Transverse colon (tissue), 4 donors: Measurements from ENCODE around the gene ZRANB3. TPM values are rescaled to one million over a fixed set of nuclear protein-coding genes. Genes with fewer than 3 reads are reported as not detected.

ENCODE experiments used
- DNase-seq: peaks from one replicate; pipeline ENCODE4 v3.0.0-alpha.2; 2019
- H3K27ac ChIP-seq, 4 donors: fragments of 200-600 bp; sonication (generic); 2 replicates each; pipeline ENCODE4 v1.5.1; 2016 to 2018; ENCODE audit warnings: inconsistent platforms in 4 of 4
- H3K27me3 ChIP-seq: fragments of 200-600 bp; sonication (generic); 2 replicates; pipeline ENCODE4 v1.5.1; 2017; ENCODE audit warnings: inconsistent platforms
- H3K36me3 ChIP-seq, 4 donors: fragments of 200-600 bp; sonication (generic); 2 replicates each; pipeline ENCODE4 v1.5.1; 2017 to 2019; ENCODE audit warnings: inconsistent platforms in 4 of 4
- H3K4me1 ChIP-seq, 4 donors: fragments of 200-600 bp; sonication (generic); 2 replicates each; pipeline ENCODE4 v1.5.1; 2017 to 2020; ENCODE audit warnings: inconsistent platforms in 4 of 4
- H3K4me3 ChIP-seq, 4 donors: fragments of 200-600 bp; sonication (generic); 1 replicate in 1 of 4; 2 replicates in 3 of 4; pipeline versions ENCODE4 v1.5.1 to v1.6.1; 2017 to 2019; ENCODE audit warnings: inconsistent platforms in 4 of 4
- H3K9me3 ChIP-seq, 2 donors: fragments of 200-600 bp; sonication (generic); 2 replicates each; pipeline ENCODE4 v1.5.1; 2017 to 2019; ENCODE audit warnings: inconsistent platforms in 2 of 2
- EP300 ChIP-seq: sonication (generic); formaldehyde crosslinking; IDR thresholded peaks from one replicate; pipeline ENCODE4 v1.6.1; 2017; ENCODE audit warnings: antibody characterized with exemption, low read depth
- POLR2A ChIP-seq: fragments of 450-650 bp; IDR thresholded peaks from one replicate; pipeline ENCODE4 v1.6.1; 2016; ENCODE audit warnings: antibody characterized with exemption, mild to moderate bottlenecking, moderate library complexity
- POLR2AphosphoS5 ChIP-seq, 3 donors: sonication (generic); formaldehyde crosslinking; IDR thresholded peaks; one replicate each; pipeline ENCODE4 v1.6.1; 2016; ENCODE audit warnings: antibody characterized with exemption in 3 of 3
- WGBS, 2 donors: methylation state at CpG; one replicate each; pipeline ENCODE4 v1.1.5; 2018; ENCODE audit warnings: low coverage in 1 of 2; 5-methylcytosine and 5-hydroxymethylcytosine counted together
- in situ Hi-C, 4 donors: fragments of 200-750 bp; cut with MboI; loops; one replicate each; pipeline versions ENCODE4 v1.15.0 to v1.15.1; 2017; ENCODE audit warnings: low sequenced_read_pairs in 3 of 4, low pct_ligation_motif_present in 1 of 4, low pct_unique_long_range_greater_than_20kb in 1 of 4
- intact Hi-C: fragments of 100-400 bp; cut with DNase I; formaldehyde crosslinking; loops from one replicate; pipeline ENCODE4 v1.15.1; 2023; ENCODE audit warnings: low total_unique reads
- total RNA-seq, 4 donors: library from RNA; depleted of rRNA; stranded (reverse); fragments of >200 nt; gene quantifications; one replicate each; pipeline ENCODE4 v1.1.0, GENCODE V29; 2016
- TF ChIP-seq, protein P1 (sequence below), 5 experiments: fragments of 200-600 bp in 3 of 5; fragments of 450-650 bp in 2 of 5; sonication (generic) in 3 of 5; IDR thresholded peaks; 1 replicate in 2 of 5; 2 replicates in 3 of 5; pipeline ENCODE4 v1.5.1; 2016 to 2017; ENCODE audit warnings: antibody characterized with exemption in 5 of 5, inconsistent platforms in 3 of 5, mild to moderate bottlenecking in 2 of 5, moderate library complexity in 1 of 5

ZRANB3 gene
- total RNA-seq, 4 donors from 2014 or later: 0.37 to 3.0 (median 1.6) TPM

DNA sequence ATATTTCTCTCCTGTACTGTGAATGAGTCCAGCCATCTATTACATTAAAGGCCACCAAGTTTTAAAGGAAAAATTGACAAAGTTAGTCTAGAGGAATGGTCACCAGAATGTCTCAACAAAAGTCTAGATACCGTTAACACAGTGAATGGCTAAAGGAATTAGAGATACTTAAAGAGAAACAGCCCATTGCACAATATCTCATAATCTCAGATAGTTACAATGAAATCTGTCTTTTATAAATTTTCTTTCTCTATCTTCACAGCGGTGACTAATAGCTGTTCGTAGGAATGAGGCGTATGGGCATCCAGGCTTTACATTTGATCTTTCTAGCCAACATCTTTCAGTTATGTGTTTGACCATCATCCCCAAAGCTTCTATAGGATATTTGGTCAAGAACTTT is 30.9 kb upstream of the ZRANB3 start:
- H3K4me3 ChIP-seq: no peak overlapping the region
- in situ Hi-C loops (no loop called here), intact Hi-C loops (no loop called here)
- H3K4me1 ChIP-seq: no peaks in the 10 kb centered on the region
- H3K27ac ChIP-seq: no peak overlapping the region
- 94 to 100% methylated on average over 4 of the region's 4 CpGs for WGBS, 2 donors
- H3K9me3 ChIP-seq: no peaks in the 10 kb centered on the region
- H3K27me3 ChIP-seq: no peaks in the 10 kb centered on the region
- DNase-seq: no peak
- H3K36me3 ChIP-seq: no peaks in the 10 kb centered on the region
- TF ChIP-seq EP300 (no peak), POLR2A (no peak), POLR2AphosphoS5 (IDR thresholded peaks at IDR 0.05) (no peak)
- TF ChIP-seq, protein P1, sequence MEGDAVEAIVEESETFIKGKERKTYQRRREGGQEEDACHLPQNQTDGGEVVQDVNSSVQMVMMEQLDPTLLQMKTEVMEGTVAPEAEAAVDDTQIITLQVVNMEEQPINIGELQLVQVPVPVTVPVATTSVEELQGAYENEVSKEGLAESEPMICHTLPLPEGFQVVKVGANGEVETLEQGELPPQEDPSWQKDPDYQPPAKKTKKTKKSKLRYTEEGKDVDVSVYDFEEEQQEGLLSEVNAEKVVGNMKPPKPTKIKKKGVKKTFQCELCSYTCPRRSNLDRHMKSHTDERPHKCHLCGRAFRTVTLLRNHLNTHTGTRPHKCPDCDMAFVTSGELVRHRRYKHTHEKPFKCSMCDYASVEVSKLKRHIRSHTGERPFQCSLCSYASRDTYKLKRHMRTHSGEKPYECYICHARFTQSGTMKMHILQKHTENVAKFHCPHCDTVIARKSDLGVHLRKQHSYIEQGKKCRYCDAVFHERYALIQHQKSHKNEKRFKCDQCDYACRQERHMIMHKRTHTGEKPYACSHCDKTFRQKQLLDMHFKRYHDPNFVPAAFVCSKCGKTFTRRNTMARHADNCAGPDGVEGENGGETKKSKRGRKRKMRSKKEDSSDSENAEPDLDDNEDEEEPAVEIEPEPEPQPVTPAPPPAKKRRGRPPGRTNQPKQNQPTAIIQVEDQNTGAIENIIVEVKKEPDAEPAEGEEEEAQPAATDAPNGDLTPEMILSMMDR (IDR thresholded peaks at IDR 0.05): no peak

- no peak for TF ChIP-seq POLR2AphosphoS5 (IDR thresholded peaks at IDR 0.05)
- TF ChIP-seq, protein P1 (IDR thresholded peaks at IDR 0.05): no peak
- Histone ChIP-seq H3K4me3 (no peak overlapping the region), H3K27ac (no peak overlapping the region), H3K27me3 (no peaks in the 10 kb centered on the region), H3K36me3 (no peaks in the 10 kb centered on the region), H3K4me1 (no peaks in the 10 kb centered on the region), H3K9me3 (no peaks in the 10 kb centered on the region)
- 80 to 93% methylated on average over 1 of the region's 1 CpG for WGBS, 2 donors
- in situ Hi-C loops: no loop called here
- DNase-seq: no peak
- intact Hi-C loops: no loop called here
These were observed 26.5 kb upstream of the ZRANB3 start for GRCh38 chr2:135557530-135557929.

DNA sequence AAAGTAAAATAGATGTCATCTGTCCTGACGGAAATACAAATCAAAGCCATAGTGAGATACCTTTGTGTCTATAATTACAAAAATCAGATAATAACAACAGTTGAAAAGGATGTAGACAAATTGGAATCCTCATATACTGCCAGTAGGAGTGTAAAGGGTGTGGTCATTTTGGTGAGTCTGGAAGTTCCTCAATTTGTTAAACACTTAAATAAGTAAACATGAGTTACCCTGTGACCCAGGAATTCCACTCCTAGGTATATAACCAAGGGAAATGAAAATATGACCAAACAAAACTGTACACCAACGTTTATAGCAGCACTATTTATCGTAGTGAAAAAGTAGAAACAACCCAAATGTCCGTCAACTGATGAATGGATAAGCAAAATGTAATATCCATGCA is 24.3 kb upstream of the ZRANB3 start:
- intact Hi-C loops: no loop called here

DNA sequence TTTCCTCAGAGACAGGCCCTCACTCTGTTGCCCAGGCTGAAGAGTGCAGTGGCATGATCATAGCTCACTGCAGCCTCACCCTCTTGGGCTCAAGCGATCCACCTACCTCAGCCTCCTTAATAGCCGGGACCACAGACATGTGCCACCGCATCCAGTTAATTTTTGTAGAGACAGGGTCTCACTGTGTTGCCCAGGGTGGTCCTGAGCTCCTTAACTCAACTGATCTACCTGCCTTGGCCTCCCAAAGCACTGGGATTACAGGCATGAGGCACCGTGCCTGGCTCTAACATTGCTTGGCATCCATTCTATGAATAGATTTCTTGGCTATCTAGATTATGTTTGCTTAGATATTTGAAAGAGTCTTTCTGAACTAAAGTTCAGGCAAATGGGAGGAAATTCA is 21.9 kb upstream of the ZRANB3 start:
- Histone ChIP-seq H3K9me3 (no peaks in the 10 kb centered on the region), H3K27me3 (no peaks in the 10 kb centered on the region), H3K27ac (no peak overlapping the region), H3K4me3 (no peak overlapping the region), H3K36me3 (no peaks in the 10 kb centered on the region), H3K4me1 (no peaks in the 10 kb centered on the region)
- no peak for DNase-seq
- WGBS, 2 donors: 50 to 97% methylated on average over 1 to 4 of the region's 4 CpGs
- no peak for TF ChIP-seq EP300
- no peak for TF ChIP-seq POLR2A
- TF ChIP-seq POLR2AphosphoS5 (IDR thresholded peaks at IDR 0.05): no peak
- TF ChIP-seq, protein P1 (IDR thresholded peaks at IDR 0.05): no peak
- in situ Hi-C loops: no loop called here
- intact Hi-C loops: no loop called here

More for the DNA sequence above, 24.3 kb upstream of the ZRANB3 start:
- H3K27ac ChIP-seq: no peak overlapping the region
- H3K4me1 ChIP-seq: no peaks in the 10 kb centered on the region
- WGBS, 2 donors: 69 to 78% methylated on average over 4 of the region's 4 CpGs
- TF ChIP-seq, protein P1 (IDR thresholded peaks at IDR 0.05): no peak
- TF ChIP-seq POLR2A: no peak
- DNase-seq: no peak
- in situ Hi-C loops: no loop called here
- no peaks in the 10 kb centered on the region for H3K36me3 ChIP-seq
- no peaks in the 10 kb centered on the region for H3K9me3 ChIP-seq
- no peaks in the 10 kb centered on the region for H3K27me3 ChIP-seq
- no peak overlapping the region for H3K4me3 ChIP-seq
